Measurements from ENCODE around the gene NTM.

The NTM gene

GRCh38 chr11:131626788-131627187 lies 256.4 kb downstream of the NTM start:
- no peak for DNase-seq (ENCODE audit: low read depth, low spot score)

GRCh38 chr11:131628739-131629138 lies 258.3 kb downstream of the NTM start:
- DNase-seq (ENCODE audit: low read depth, low spot score) = no peak
- H3K27ac ChIP-seq = no peak overlapping the region

More at GRCh38 chr11:131626788-131627187, 256.4 kb downstream of the NTM start:
- H3K27ac ChIP-seq = no peak overlapping the region

GRCh38 chr11:131629925-131630540 lies 259.6 kb downstream of the NTM start:
- H3K27ac ChIP-seq = no peak overlapping the region
- DNase-seq (ENCODE audit: low read depth, low spot score) = no peak

- H3K27ac ChIP-seq = no peak overlapping the region
- no peak for DNase-seq (ENCODE audit: low read depth, low spot score)
Observed at GRCh38 chr11:131632971-131633370, 262.6 kb downstream of the NTM start.

DNA sequence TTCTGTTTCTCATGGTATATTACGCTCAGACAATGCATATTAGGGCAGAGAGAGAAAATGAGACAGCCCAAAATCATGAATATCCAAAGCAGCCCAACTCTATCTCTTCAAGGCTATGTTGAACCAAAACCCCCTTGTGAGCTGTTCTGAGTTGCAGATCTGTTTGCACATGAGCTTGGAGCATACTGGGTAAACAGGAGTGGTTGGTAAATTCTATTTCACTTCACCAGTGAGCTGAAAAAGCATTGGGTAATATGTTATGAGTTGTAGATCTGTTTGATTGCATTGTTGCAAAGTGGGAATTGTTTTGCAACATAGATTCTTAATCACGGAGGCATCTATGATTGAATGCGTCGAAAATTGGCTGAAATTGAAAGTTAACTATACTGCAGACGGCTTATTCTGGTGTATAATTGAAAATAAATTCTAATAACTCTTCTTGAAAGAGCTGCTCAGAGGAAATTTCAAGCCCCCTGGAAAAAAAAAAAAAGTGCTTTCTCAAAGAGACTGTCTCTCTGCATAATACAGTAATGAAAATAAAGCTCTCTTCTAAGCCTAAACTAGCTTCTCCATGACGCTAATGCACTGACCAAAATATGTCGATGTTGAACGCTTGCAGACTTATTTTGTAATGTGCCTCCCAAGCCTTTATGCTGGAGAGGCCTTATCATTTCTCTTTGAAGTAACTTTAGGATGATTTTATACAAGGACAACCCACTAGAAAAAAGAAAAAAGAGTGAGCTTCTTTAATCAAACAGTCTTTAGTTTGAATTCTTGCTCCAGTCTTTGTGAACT lies 263.7 kb downstream of the NTM start:
- H3K27ac ChIP-seq = no peak overlapping the region
- no peak for DNase-seq (ENCODE audit: low read depth, low spot score)

- no peak for DNase-seq (ENCODE audit: low read depth, low spot score)
- no peak overlapping the region for H3K27ac ChIP-seq
Observed at GRCh38 chr11:131637469-131638175, 267.2 kb downstream of the NTM start.

GRCh38 chr11:131638889-131639288 lies 268.5 kb downstream of the NTM start:
- H3K27ac ChIP-seq = no peak overlapping the region
- no peak for DNase-seq (ENCODE audit: low read depth, low spot score)

GRCh38 chr11:131640320-131640719 lies 269.9 kb downstream of the NTM start:
- H3K27ac ChIP-seq = no peak overlapping the region
- no peak for DNase-seq (ENCODE audit: low read depth, low spot score)

- DNase-seq (ENCODE audit: low read depth, low spot score) = no peak
- no peak overlapping the region for H3K27ac ChIP-seq
Observed at GRCh38 chr11:131642756-131643531, 272.5 kb downstream of the NTM start.

- H3K27ac ChIP-seq = no peak overlapping the region
- no peak for DNase-seq (ENCODE audit: low read depth, low spot score)
Observed at GRCh38 chr11:131644204-131644795, 273.9 kb downstream of the NTM start.

DNA sequence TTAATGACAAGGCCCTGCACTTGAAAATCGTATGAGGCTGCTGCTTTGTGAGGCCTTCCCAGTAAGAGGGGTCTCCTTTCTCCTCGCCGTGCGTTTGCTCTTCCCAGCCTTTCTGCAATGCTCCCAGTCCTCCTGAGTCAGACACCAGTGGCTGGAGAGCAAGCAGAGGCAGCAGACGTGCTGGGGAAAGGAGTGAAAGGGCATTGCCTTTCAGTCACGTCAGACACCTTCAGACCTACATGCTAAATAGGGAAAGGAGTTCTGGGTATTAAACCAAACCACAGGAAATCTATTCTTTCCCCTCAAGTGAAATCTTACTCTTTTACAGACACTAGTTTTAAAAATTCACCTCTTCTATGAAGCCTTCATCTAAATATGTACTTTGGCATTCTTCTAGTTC lies 274.8 kb downstream of the NTM start:
- H3K27ac ChIP-seq = no peak overlapping the region
- no peak for DNase-seq (ENCODE audit: low read depth, low spot score)

- no peak overlapping the region for H3K27ac ChIP-seq
Observed at GRCh38 chr11:131649856-131650255, 279.4 kb downstream of the NTM start.

GRCh38 chr11:131652231-131652630 lies 281.8 kb downstream of the NTM start:
- DNase-seq (ENCODE audit: low read depth, low spot score) = no peak
- no peak overlapping the region for H3K27ac ChIP-seq

More at GRCh38 chr11:131649856-131650255, 279.4 kb downstream of the NTM start:
- DNase-seq (ENCODE audit: low read depth, low spot score) = no peak

- no peak for DNase-seq (ENCODE audit: low read depth, low spot score)
Observed at GRCh38 chr11:131653260-131653659, 282.8 kb downstream of the NTM start.

DNA sequence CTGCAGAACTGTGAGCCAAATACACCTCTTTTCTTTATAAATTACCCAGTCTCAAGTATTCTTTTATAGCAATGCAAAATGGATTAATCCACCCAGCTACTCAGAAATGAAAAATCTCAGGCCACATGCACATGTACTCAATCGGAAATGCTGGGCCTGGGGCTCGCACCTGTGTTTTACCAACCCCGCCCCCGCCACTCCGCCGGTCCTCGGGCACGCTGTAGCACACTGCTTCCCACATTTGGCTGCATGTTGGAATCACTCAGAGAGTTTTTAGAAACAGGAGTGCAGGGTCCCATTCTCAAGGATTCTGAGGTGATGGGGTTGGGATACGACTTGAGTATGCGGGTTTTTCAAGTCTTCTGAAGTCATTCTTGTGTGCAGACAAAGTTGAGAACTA lies 284.4 kb downstream of the NTM start:
- no peak for DNase-seq (ENCODE audit: low read depth, low spot score)
- no peak overlapping the region for H3K27ac ChIP-seq

More at GRCh38 chr11:131653260-131653659, 282.8 kb downstream of the NTM start:
- H3K27ac ChIP-seq = no peak overlapping the region

- no peak overlapping the region for H3K27ac ChIP-seq
Observed at GRCh38 chr11:131656179-131656838, 285.9 kb downstream of the NTM start.

GRCh38 chr11:131656839-131657211 lies 286.4 kb downstream of the NTM start:
- DNase-seq (ENCODE audit: low read depth, low spot score) = no peak
- no peak overlapping the region for H3K27ac ChIP-seq

More at GRCh38 chr11:131656179-131656838, 285.9 kb downstream of the NTM start:
- DNase-seq (ENCODE audit: low read depth, low spot score) = no peak

GRCh38 chr11:131658414-131658813 lies 288.0 kb downstream of the NTM start:
- DNase-seq (ENCODE audit: low read depth, low spot score) = no peak
- no peak overlapping the region for H3K27ac ChIP-seq

- no peak for DNase-seq (ENCODE audit: low read depth, low spot score)
Observed at GRCh38 chr11:131658952-131659351, 288.5 kb downstream of the NTM start.

More at GRCh38 chr11:131658952-131659351, 288.5 kb downstream of the NTM start:
- no peak overlapping the region for H3K27ac ChIP-seq
